CD8-positive, alpha-beta memory T cell (primary cell): ENCODE data around the gene TELO2. TPM values are rescaled to one million over a fixed set of nuclear protein-coding genes. Genes with fewer than 3 reads are reported as not detected.

Experiments used
- CTCF ChIA-PET: fragments of 350-600 bp; sonication (Branson Sonifier 250); formaldehyde crosslinking; loops from one replicate; lab custom pipeline; 2021; ENCODE audit warnings: antibody characterized with exemption; lab: Charles Lee
- POLR2A ChIA-PET: fragments of 350-600 bp; sonication (Branson Sonifier 250); formaldehyde crosslinking; loops from one replicate; lab custom pipeline; 2021; ENCODE audit warnings: antibody characterized with exemption; lab: Charles Lee
- DNase-seq, 5 donors: peaks; one replicate each; pipeline versions ENCODE4 v3.0.0 to v3.0.0-alpha.2; 2020 to 2022; ENCODE audit warnings: mixed read lengths in 1 of 5
- H3K27ac ChIP-seq: one replicate; pipeline ENCODE4 v1.7.0; 2013; ENCODE audit warnings: low read depth, mild to moderate bottlenecking, low read length, moderate library complexity
- H3K27me3 ChIP-seq: 2 replicates; pipeline ENCODE4 v1.7.0; 2013; ENCODE audit warnings: low read length, mild to moderate bottlenecking; ENCODE audit not compliant: insufficient read depth, poor library complexity, severe bottlenecking
- H3K36me3 ChIP-seq: 2 replicates; pipeline ENCODE4 v1.7.0; 2013; ENCODE audit warnings: mild to moderate bottlenecking, low read length, moderate library complexity; ENCODE audit not compliant: insufficient read depth
- H3K4me1 ChIP-seq: 2 replicates; pipeline ENCODE4 v1.7.0; 2013; ENCODE audit warnings: mild to moderate bottlenecking, low read length, moderate library complexity; ENCODE audit not compliant: insufficient read depth
- H3K4me3 ChIP-seq: 2 replicates; pipeline ENCODE4 v1.7.0; 2013; ENCODE audit warnings: mild to moderate bottlenecking, low read length
- H3K9me3 ChIP-seq: 2 replicates; pipeline ENCODE4 v1.7.0; 2013; ENCODE audit warnings: mild to moderate bottlenecking, low read length
- H3K27ac Mint-ChIP-seq, 8 donors: one replicate each; pipeline ENCODE4 v1.8.0; 2020 to 2021; ENCODE audit warnings: mixed read lengths in 8 of 8, mild to moderate bottlenecking in 6 of 8, inconsistent platforms in 3 of 8, moderate library complexity in 3 of 8
- H3K27me3 Mint-ChIP-seq, 2 donors: one replicate each; pipeline ENCODE4 v1.8.0; 2020 to 2021; ENCODE audit warnings: mixed read lengths in 2 of 2, mild to moderate bottlenecking in 1 of 2, moderate library complexity in 1 of 2
- H3K36me3 Mint-ChIP-seq, 3 donors: one replicate each; pipeline ENCODE4 v1.8.0; 2020 to 2021; ENCODE audit warnings: mixed read lengths in 3 of 3, inconsistent platforms in 1 of 3, mild to moderate bottlenecking in 1 of 3
- H3K4me1 Mint-ChIP-seq, 3 donors: one replicate each; pipeline ENCODE4 v1.8.0; 2020 to 2021; ENCODE audit warnings: mixed read lengths in 3 of 3, inconsistent platforms in 1 of 3, mild to moderate bottlenecking in 1 of 3
- H3K4me3 Mint-ChIP-seq, 7 donors: one replicate each; pipeline ENCODE4 v1.8.0; 2020 to 2021; ENCODE audit warnings: mixed read lengths in 7 of 7, mild to moderate bottlenecking in 6 of 7, moderate library complexity in 4 of 7, inconsistent platforms in 2 of 7
- H3K9me3 Mint-ChIP-seq, 5 donors: one replicate each; pipeline ENCODE4 v1.8.0; 2020 to 2022; ENCODE audit warnings: mixed read lengths in 5 of 5, mild to moderate bottlenecking in 3 of 5, moderate library complexity in 2 of 5, inconsistent platforms in 1 of 5
- polyA plus RNA-seq: library from polyadenylated mRNA; unstranded; fragments of 300-500 nt; fragmentation: Illumina TruSeq; gene quantifications from one replicate; pipeline ENCODE4 v1.2.3, GENCODE V29; 2021
- total RNA-seq, 2 experiments: library from RNA; stranded (reverse); gene quantifications; one replicate each; pipeline ENCODE4 v1.2.3, GENCODE V29; 2021

TELO2 gene
- total and polyA plus RNA-seq, 3 experiments from 2014 or later = 14.0 to 84.9 (median 84.7) TPM

DNA sequence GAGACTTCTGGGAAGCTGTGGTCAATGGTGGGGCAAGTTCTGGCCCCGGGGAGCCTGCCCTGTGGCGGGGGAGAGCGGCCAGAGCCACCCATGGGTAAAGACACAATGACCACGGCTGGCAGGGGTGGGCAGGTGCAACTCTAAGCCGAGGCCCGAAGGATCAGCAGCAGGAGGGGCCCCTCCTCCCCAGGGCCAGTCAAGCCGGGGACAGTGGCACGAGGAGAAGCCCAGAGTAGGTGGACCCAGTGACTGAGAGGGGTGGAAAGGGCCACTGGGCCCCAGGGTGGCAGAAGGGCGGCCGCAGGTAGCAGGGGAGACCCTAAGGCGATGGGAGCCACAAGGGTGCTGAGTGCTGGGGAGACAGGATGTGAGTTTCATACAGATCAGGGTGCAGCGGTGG, 58.0 kb downstream of the TELO2 start:
- no peaks in the 10 kb centered on the region for H3K9me3 Mint-ChIP-seq
- H3K27me3 Mint-ChIP-seq = no peaks in the 10 kb centered on the region
- H3K36me3 ChIP-seq = peaks cover 24% of the 10 kb centered on the region
- peaks cover 0 to 95% (median 19%) of the 10 kb centered on the region in 3 donors for H3K36me3 Mint-ChIP-seq
- CTCF ChIA-PET = no interaction called here
- DNase-seq = no peak
- H3K4me3 Mint-ChIP-seq = no peak overlapping the region
- no peaks in the 10 kb centered on the region for H3K27me3 ChIP-seq
- peaks cover 24 to 75% (median 45%) of the 10 kb centered on the region in 3 donors for H3K4me1 Mint-ChIP-seq
- peaks cover 18% of the 10 kb centered on the region for H3K4me1 ChIP-seq
- no peak overlapping the region for H3K27ac ChIP-seq
- no peak overlapping the region for H3K27ac Mint-ChIP-seq
- H3K9me3 ChIP-seq = no peaks in the 10 kb centered on the region
- POLR2A ChIA-PET = no interaction called here
- H3K4me3 ChIP-seq = no peak overlapping the region

DNA sequence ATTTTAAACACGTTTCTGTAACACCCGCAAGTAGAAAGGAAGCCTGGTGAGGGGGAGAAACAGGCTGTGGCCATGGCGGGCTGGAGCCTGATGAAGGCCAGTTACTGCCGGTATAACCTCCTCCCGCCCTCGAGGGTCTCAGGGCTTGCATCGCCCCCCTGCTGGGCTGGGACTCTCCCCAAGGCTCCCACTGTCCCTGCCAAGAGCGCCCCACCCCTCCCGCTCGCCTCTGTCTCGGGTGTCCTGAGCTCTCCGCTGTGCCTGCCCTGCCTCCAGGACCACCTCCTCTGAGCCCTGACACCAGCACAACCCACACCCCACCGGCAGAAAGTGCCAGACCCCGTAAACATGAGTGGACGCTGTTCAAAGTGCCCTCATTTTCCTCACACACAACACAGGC, 59.0 kb downstream of the TELO2 start:
- ChIA-PET CTCF (no interaction called here), POLR2A (no interaction called here)
- DNase-seq = no peak
- Mint-ChIP-seq H3K4me1 (peaks cover 20 to 65% (median 36%) of the 10 kb centered on the region in 3 donors), H3K4me3 (no peak overlapping the region), H3K27ac (peak overlapping the region in 3 of 8 donors; percentile 72 to 86 (median 85)), H3K9me3 (no peaks in the 10 kb centered on the region), H3K36me3 (peaks cover 0 to 94% (median 19%) of the 10 kb centered on the region in 3 donors), H3K27me3 (no peaks in the 10 kb centered on the region)
- H3K4me3 ChIP-seq = no peak overlapping the region
- H3K9me3 ChIP-seq = no peaks in the 10 kb centered on the region
- no peaks in the 10 kb centered on the region for H3K27me3 ChIP-seq
- no peak overlapping the region for H3K27ac ChIP-seq
- H3K36me3 ChIP-seq = peaks cover 24% of the 10 kb centered on the region
- peaks cover 11% of the 10 kb centered on the region for H3K4me1 ChIP-seq

DNA sequence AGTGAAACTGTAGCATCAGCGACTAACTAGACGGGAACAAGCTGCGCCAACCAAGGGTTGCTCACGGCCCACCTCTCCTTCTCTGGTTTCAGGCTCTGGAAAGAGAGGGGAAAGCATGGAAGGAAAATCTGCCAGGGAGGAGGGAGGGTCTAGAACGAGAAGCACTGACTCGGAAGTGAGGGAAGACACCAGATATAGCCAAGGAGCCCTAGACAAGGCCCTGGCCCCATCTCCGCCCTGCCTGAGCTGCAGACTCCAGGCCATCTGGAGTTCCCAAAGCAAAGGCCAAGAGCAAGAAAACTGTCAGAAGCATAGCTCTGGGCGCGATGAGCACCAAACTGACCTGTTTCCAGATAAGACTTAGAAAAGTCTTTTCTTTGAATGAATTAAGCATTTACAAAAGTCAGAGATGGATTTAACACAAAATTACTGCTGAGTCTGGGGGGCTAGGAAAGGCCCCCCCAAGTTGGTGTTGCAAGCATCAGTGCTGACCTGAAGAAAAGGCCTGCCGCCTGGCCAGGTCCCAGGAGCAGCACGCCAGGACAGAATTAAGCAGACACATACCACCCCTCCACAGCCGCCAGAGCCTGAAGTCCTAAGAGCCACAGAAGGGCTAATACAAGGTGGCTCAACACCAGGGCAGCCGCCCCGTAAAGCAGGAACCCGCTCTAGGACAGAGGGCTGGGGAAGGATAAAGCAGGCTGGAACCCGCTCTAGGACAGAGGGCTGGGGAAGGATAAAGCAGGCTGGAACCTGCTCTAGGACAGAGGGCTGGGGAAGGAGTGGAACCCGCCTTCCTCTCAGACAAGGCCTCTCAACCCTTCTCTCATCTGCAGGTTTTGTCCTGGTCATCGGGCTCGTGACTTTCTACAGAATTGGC, 61.0 kb downstream of the TELO2 start:
- H3K9me3 Mint-ChIP-seq = no peaks in the 10 kb centered on the region
- POLR2A ChIA-PET = no interaction called here
- peaks cover 15% of the 10 kb centered on the region for H3K36me3 ChIP-seq
- no peaks in the 10 kb centered on the region for H3K9me3 ChIP-seq
- H3K4me1 ChIP-seq = peaks cover 16% of the 10 kb centered on the region
- peaks cover 20 to 61% (median 30%) of the 10 kb centered on the region in 3 donors for H3K4me1 Mint-ChIP-seq
- no peaks in the 10 kb centered on the region for H3K27me3 Mint-ChIP-seq
- peak overlapping the region in 5 of 8 donors; percentile 2 to 81 (median 13) for H3K27ac Mint-ChIP-seq
- no peak for DNase-seq
- no peak overlapping the region for H3K27ac ChIP-seq
- no peak overlapping the region for H3K4me3 Mint-ChIP-seq
- no peaks in the 10 kb centered on the region for H3K27me3 ChIP-seq
- CTCF ChIA-PET = no interaction called here
- no peak overlapping the region for H3K4me3 ChIP-seq
- H3K36me3 Mint-ChIP-seq = peaks cover 0 to 89% (median 19%) of the 10 kb centered on the region in 3 donors

DNA sequence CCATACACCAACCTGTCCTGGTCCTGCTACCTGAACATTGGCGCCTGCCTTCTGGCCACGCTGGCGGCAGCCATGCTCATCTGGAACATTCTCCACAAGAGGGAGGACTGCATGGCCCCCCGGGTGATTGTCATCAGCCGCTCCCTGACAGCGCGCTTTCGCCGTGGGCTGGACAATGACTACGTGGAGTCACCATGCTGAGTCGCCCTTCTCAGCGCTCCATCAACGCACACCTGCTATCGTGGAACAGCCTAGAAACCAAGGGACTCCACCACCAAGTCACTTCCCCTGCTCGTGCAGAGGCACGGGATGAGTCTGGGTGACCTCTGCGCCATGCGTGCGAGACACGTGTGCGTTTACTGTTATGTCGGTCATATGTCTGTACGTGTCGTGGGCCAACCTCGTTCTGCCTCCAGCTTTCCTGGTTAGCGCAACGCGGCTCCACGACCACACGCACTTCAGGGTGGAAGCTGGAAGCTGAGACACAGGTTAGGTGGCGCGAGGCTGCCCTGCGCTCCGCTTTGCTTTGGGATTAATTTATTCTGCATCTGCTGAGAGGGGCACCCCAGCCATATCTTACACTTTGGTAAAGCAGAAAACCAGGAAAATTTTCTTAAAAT, 61.8 kb downstream of the TELO2 start:
- H3K9me3 Mint-ChIP-seq = no peaks in the 10 kb centered on the region
- peaks cover 24 to 61% (median 33%) of the 10 kb centered on the region in 3 donors for H3K4me1 Mint-ChIP-seq
- H3K4me3 ChIP-seq = no peak overlapping the region
- ChIA-PET POLR2A (no interaction called here), CTCF (no interaction called here)
- H3K4me3 Mint-ChIP-seq = no peak overlapping the region
- H3K9me3 ChIP-seq = no peaks in the 10 kb centered on the region
- peaks cover 15% of the 10 kb centered on the region for H3K36me3 ChIP-seq
- no peaks in the 10 kb centered on the region for H3K27me3 ChIP-seq
- DNase-seq = no peak
- H3K27ac Mint-ChIP-seq = peak overlapping the region in 1 of 8 donors; percentile 6
- peaks cover 21% of the 10 kb centered on the region for H3K4me1 ChIP-seq
- H3K36me3 Mint-ChIP-seq = peaks cover 0 to 82% (median 16%) of the 10 kb centered on the region in 3 donors
- no peak overlapping the region for H3K27ac ChIP-seq
- no peaks in the 10 kb centered on the region for H3K27me3 Mint-ChIP-seq

DNA sequence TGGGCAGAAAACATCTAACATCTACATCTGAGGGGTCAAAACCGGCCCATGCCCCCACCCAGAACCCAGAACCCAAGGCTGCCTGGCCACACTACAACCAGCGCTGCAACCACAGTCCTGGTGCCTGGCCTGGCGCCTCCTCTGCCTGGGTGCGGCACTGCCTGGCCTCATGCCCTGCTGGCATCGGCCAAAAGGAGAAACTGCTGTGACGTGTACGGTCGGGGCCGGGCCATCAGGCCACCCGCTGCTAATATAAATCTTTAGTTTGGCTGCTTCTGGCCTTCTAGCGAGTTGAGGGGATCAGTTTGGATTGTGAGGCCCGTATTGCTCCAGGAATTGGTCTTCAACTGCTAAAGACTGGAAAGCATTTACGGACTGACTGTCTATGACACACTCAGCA, 63.1 kb downstream of the TELO2 start:
- Mint-ChIP-seq H3K4me1 (peaks cover 28 to 61% (median 37%) of the 10 kb centered on the region in 3 donors), H3K27ac (peak overlapping the region in 1 of 8 donors; percentile 30), H3K36me3 (peaks cover 0 to 71% (median 13%) of the 10 kb centered on the region in 3 donors), H3K4me3 (no peak overlapping the region), H3K9me3 (no peaks in the 10 kb centered on the region), H3K27me3 (no peaks in the 10 kb centered on the region)
- no peak for DNase-seq
- POLR2A ChIA-PET = no interaction called here
- Histone ChIP-seq H3K27ac (no peak overlapping the region), H3K27me3 (no peaks in the 10 kb centered on the region), H3K36me3 (peaks cover 15% of the 10 kb centered on the region), H3K4me1 (peaks cover 25% of the 10 kb centered on the region), H3K9me3 (no peaks in the 10 kb centered on the region), H3K4me3 (no peak overlapping the region)
- CTCF ChIA-PET = no interaction called here

DNA sequence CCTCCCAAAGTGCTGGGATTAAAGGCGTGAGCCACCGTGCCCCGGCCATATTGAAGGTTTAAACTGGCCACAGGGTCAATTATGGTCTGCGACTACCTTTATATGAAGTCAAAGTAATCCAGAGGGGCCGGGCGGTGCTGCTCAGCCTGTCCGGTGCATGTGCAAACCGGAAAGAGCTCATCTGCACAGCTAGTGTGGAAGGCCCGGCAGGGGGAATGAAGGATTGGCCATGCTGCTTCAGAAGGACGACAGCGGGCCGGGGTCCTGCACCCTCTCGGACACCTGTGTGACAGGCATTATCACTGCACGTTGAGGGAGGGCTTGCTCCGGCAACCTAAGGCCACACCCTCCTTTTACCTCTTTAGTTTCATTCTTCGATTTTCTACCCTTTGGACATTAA, 63.9 kb downstream of the TELO2 start:
- no peak overlapping the region for H3K4me3 ChIP-seq
- no peak overlapping the region for H3K27ac ChIP-seq
- no peaks in the 10 kb centered on the region for H3K27me3 Mint-ChIP-seq
- POLR2A ChIA-PET = no interaction called here
- H3K36me3 Mint-ChIP-seq = peaks cover 0 to 63% (median 13%) of the 10 kb centered on the region in 3 donors
- peaks cover 15% of the 10 kb centered on the region for H3K36me3 ChIP-seq
- no peaks in the 10 kb centered on the region for H3K9me3 ChIP-seq
- no peaks in the 10 kb centered on the region for H3K9me3 Mint-ChIP-seq
- CTCF ChIA-PET = no interaction called here
- peak overlapping the region in 4 of 8 donors; percentile 12 to 84 (median 52) for H3K27ac Mint-ChIP-seq
- H3K4me1 ChIP-seq = peaks cover 34% of the 10 kb centered on the region
- no peak overlapping the region for H3K4me3 Mint-ChIP-seq
- DNase-seq = no peak
- peaks cover 30 to 63% (median 40%) of the 10 kb centered on the region in 3 donors for H3K4me1 Mint-ChIP-seq
- H3K27me3 ChIP-seq = no peaks in the 10 kb centered on the region

DNA sequence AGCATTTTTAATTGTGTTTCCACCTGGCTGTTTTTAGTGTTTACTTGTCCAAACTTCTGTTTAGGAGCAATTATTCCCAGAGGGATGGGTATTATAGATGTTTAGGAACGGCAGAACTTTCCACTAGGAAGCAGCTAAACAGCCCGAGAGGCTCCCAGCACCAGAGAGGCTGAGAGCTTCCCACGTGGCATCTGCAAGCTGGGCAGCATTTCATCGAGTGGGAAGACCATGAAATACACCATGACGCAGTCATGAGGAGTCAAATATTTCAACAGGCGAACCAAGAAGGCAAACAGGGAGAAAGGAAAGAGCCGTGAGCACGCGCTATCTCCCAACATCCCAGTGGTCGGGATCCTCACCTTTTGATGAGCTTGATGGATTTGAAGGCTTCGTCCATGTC, 64.4 kb downstream of the TELO2 start:
- ChIA-PET POLR2A (interaction anchor here (0.9 kb wide), 1 partner anchor 24 kb away, joined by 5 read pairs; the partner anchor contains the start of gene TMEM204), CTCF (no interaction called here)
- Histone ChIP-seq H3K4me3 (no peak overlapping the region), H3K36me3 (peaks cover 11% of the 10 kb centered on the region), H3K27ac (no peak overlapping the region), H3K27me3 (no peaks in the 10 kb centered on the region), H3K4me1 (peaks cover 35% of the 10 kb centered on the region), H3K9me3 (no peaks in the 10 kb centered on the region)
- peaks cover 0 to 58% (median 10%) of the 10 kb centered on the region in 3 donors for H3K36me3 Mint-ChIP-seq
- no peaks in the 10 kb centered on the region for H3K27me3 Mint-ChIP-seq
- H3K27ac Mint-ChIP-seq = peak overlapping the region in 5 of 8 donors; percentile 12 to 84 (median 58)
- peaks cover 28 to 60% (median 35%) of the 10 kb centered on the region in 3 donors for H3K4me1 Mint-ChIP-seq
- H3K4me3 Mint-ChIP-seq = no peak overlapping the region
- H3K9me3 Mint-ChIP-seq = no peaks in the 10 kb centered on the region
- DNase-seq = no peak
